Keratinocyte (primary cell): ENCODE results near the gene SLC26A3.

Experiments
- EZH2 ChIP-seq: IDR thresholded peaks from one replicate; pipeline ENCODE4 v1.6.1; 2012; ENCODE audit warnings: inconsistent platforms, mild to moderate bottlenecking, low read length, moderate library complexity
- TF ChIP-seq, protein P1 (sequence below), 3 experiments: IDR thresholded peaks in 1 of 3; conservative IDR thresholded peaks in 1 of 3; optimal IDR thresholded peaks in 1 of 3; 2 replicates in 2 of 3; 3 replicates in 1 of 3; pipeline versions ENCODE3 to v1.5.1; 2011; ENCODE audit warnings: low read length in 3 of 3, mild to moderate bottlenecking in 3 of 3, moderate library complexity in 2 of 3, control low read depth in 1 of 3, inconsistent platforms in 1 of 3; ENCODE audit not compliant: insufficient read depth in 2 of 3; ENCODE audit errors: extremely low read depth in 1 of 3

- TF ChIP-seq, protein P1, sequence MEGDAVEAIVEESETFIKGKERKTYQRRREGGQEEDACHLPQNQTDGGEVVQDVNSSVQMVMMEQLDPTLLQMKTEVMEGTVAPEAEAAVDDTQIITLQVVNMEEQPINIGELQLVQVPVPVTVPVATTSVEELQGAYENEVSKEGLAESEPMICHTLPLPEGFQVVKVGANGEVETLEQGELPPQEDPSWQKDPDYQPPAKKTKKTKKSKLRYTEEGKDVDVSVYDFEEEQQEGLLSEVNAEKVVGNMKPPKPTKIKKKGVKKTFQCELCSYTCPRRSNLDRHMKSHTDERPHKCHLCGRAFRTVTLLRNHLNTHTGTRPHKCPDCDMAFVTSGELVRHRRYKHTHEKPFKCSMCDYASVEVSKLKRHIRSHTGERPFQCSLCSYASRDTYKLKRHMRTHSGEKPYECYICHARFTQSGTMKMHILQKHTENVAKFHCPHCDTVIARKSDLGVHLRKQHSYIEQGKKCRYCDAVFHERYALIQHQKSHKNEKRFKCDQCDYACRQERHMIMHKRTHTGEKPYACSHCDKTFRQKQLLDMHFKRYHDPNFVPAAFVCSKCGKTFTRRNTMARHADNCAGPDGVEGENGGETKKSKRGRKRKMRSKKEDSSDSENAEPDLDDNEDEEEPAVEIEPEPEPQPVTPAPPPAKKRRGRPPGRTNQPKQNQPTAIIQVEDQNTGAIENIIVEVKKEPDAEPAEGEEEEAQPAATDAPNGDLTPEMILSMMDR (optimal IDR thresholded peaks at IDR 0.05 in 1 of 3, IDR thresholded peaks at IDR 0.05 in 1 of 3, conservative IDR thresholded peaks at IDR 0.05 in 1 of 3; ENCODE audit: extremely low read depth in 1 of 3, insufficient read depth in 2 of 3, low read length in 3 of 3) = no peak
- TF ChIP-seq EZH2 = no peak
These were observed 31.4 kb upstream of the SLC26A3 start for GRCh38 chr7:107834401-107834800.
